ENCODE measurements around the gene RASAL2.

DNA sequence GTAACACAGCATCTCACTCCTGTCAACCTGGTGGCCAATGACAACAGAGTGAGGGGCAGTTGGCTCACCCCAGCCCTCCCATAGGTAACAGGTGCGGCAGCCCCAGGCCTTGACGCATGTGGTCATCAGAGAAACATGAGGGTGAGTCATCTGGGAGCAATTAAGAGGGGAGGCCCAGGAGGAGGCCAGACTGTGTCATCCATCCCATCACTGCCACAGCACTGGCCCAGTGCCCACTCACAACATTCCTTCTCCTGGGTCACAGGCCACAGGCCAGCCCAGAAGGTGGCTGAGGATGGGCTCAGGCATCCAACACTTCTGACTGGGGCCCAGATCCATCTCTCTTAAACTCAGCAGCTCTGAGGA is 436.1 kb downstream of the RASAL2 start:
- TF ChIP-seq POLR2AphosphoS5 (IDR thresholded peaks at IDR 0.05; ENCODE audit: low read depth, low read length) (no peak), POLR2A (IDR thresholded peaks at IDR 0.05; ENCODE audit: low read depth, low read length) (no peak)

All from GM12891 (cell line).